DOHH2 (cell line): ENCODE results near the gene NBEA.

Experiments
- H3F3A ChIP-seq: fragments of 200-600 bp; sonication (generic), shearing (Covaris generic); 2 replicates; pipeline ENCODE4 v1.6.0; 2016; ENCODE audit warnings: antibody characterized with exemption, mild to moderate bottlenecking; ENCODE audit not compliant: control insufficient read depth, insufficient read depth
- H3K27ac ChIP-seq: fragments of 200-600 bp; sonication (generic); 2 replicates; pipeline ENCODE4 v1.5.1; 2014; ENCODE audit warnings: low read depth, mild to moderate bottlenecking, low read length, moderate library complexity
- H3K27me3 ChIP-seq: fragments of 200-600 bp; sonication (generic); 2 replicates; pipeline ENCODE4 v1.6.1; 2014; ENCODE audit warnings: mild to moderate bottlenecking, low read length, mixed read lengths; ENCODE audit not compliant: control insufficient read depth
- H3K36me3 ChIP-seq: fragments of 200-600 bp; sonication (generic); 2 replicates; pipeline ENCODE4 v1.6.1; 2014; ENCODE audit warnings: mild to moderate bottlenecking, low read length, moderate library complexity, mixed read lengths; ENCODE audit not compliant: control insufficient read depth
- H3K4me1 ChIP-seq: fragments of 200-600 bp; sonication (generic); 2 replicates; pipeline ENCODE4 v1.6.1; 2014; ENCODE audit warnings: mild to moderate bottlenecking, low read length, mixed read lengths; ENCODE audit not compliant: control insufficient read depth
- H3K4me2 ChIP-seq: fragments of 200-600 bp; sonication (generic); 2 replicates; pipeline ENCODE4 v1.6.0; 2014; ENCODE audit warnings: mild to moderate bottlenecking, low read length, moderate library complexity
- H3K4me3 ChIP-seq: fragments of 200-600 bp; sonication (generic); 2 replicates; pipeline ENCODE4 v1.5.1; 2014; ENCODE audit warnings: mild to moderate bottlenecking, low read length, mixed read lengths
- H3K79me2 ChIP-seq: fragments of 200-600 bp; sonication (generic); 2 replicates; pipeline ENCODE4 v1.6.1; 2014; ENCODE audit warnings: mild to moderate bottlenecking, low read length, mixed read lengths; ENCODE audit not compliant: control insufficient read depth
- H3K9me2 ChIP-seq: fragments of 200-600 bp; sonication (generic); replicated peaks from 2 replicates; pipeline ENCODE4 v1.6.1; 2014; ENCODE audit warnings: mild to moderate bottlenecking, low read length, mixed read lengths; ENCODE audit not compliant: control insufficient read depth
- H3K9me3 ChIP-seq: fragments of 200-600 bp; sonication (generic); 2 replicates; pipeline ENCODE4 v1.6.1; 2014; ENCODE audit warnings: antibody characterized with exemption, low read length, mixed read lengths; ENCODE audit not compliant: control insufficient read depth, insufficient read depth
- H4K20me1 ChIP-seq: fragments of 200-600 bp; sonication (generic); 2 replicates; pipeline ENCODE4 v1.6.0; 2014; ENCODE audit warnings: low read depth, mild to moderate bottlenecking, antibody characterized with exemption, low read length, moderate library complexity; ENCODE audit not compliant: control insufficient read depth, insufficient read depth
- EZH2phosphoT487 ChIP-seq: fragments of 200-600 bp; sonication (generic); IDR thresholded peaks from 2 replicates; pipeline ENCODE4 v1.6.1; 2017; ENCODE audit warnings: borderline replicate concordance, mild to moderate bottlenecking, antibody characterized with exemption, low read length, moderate library complexity, mixed read lengths
- TF ChIP-seq, protein P1 (sequence below): fragments of 200-600 bp; sonication (generic); IDR thresholded peaks from one replicate; pipeline ENCODE4 v1.5.1; 2014; ENCODE audit warnings: antibody characterized with exemption, mild to moderate bottlenecking, low read depth, low read length; ENCODE audit not compliant: poor library complexity, severe bottlenecking

NBEA gene

DNA sequence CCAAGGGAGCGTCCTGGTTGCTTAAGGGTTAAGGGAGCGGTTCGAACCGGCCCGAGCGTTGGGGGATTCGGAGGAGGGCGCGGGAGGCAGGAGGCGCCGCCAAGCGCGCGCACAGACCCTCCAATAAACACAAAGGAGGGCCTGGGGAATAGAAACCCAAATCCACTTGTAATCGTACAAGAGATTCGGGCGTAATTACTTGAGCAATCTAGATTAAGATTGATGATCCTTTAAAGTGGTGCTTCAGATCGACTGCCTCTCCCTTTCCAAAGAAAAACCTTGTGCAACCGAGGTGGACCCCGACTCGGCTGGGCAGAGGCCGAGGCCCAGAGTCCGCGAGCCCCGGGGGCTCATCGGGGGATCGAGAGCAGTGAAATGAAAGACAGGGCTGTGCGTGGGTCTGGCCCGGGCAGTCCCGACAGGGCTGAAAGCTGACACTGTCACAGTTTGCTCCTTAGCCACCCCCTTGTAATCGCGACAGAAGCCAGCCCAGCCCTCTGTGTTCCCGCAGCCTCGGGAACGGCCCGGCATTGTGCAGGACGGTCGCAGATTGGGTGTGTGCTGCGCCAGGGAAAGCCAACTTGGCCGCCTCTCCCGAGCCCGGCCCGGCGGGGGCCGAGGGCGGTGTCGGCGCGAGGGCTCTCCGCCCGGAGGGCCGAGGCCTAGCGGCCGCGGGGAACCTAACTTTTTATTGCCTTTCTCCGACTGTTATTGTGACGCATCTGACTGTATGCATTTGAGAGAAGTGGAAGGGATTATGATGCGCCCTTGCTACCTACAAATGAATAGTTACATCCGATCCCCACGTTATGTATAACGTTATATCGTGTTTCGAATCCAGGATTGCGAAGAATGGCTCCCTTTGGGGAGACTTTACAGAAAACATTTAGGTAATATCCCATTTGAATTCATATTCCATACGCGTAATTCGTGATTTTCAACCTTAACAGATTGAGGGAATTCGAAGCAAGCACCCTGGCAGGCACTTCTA is 528.9 kb downstream of the NBEA start:
- peaks cover 26% of the 10 kb centered on the region for H3K4me1 ChIP-seq
- H3K27me3 ChIP-seq: no peaks in the 10 kb centered on the region
- H3K4me2 ChIP-seq: no peak overlapping the region
- no peak overlapping the region for H3K27ac ChIP-seq
- H3K79me2 ChIP-seq: peaks cover 29% of the 10 kb centered on the region
- no peak overlapping the region for H3K4me3 ChIP-seq
- no peaks in the 10 kb centered on the region for H4K20me1 ChIP-seq
- H3F3A ChIP-seq: peaks cover 37% of the 10 kb centered on the region
- no peaks in the 10 kb centered on the region for H3K9me2 ChIP-seq
- peaks cover 47% of the 10 kb centered on the region for H3K9me3 ChIP-seq
- no peak for TF ChIP-seq EZH2phosphoT487
- TF ChIP-seq, protein P1, sequence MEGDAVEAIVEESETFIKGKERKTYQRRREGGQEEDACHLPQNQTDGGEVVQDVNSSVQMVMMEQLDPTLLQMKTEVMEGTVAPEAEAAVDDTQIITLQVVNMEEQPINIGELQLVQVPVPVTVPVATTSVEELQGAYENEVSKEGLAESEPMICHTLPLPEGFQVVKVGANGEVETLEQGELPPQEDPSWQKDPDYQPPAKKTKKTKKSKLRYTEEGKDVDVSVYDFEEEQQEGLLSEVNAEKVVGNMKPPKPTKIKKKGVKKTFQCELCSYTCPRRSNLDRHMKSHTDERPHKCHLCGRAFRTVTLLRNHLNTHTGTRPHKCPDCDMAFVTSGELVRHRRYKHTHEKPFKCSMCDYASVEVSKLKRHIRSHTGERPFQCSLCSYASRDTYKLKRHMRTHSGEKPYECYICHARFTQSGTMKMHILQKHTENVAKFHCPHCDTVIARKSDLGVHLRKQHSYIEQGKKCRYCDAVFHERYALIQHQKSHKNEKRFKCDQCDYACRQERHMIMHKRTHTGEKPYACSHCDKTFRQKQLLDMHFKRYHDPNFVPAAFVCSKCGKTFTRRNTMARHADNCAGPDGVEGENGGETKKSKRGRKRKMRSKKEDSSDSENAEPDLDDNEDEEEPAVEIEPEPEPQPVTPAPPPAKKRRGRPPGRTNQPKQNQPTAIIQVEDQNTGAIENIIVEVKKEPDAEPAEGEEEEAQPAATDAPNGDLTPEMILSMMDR: no peak
- peaks cover 48% of the 10 kb centered on the region for H3K36me3 ChIP-seq

DNA sequence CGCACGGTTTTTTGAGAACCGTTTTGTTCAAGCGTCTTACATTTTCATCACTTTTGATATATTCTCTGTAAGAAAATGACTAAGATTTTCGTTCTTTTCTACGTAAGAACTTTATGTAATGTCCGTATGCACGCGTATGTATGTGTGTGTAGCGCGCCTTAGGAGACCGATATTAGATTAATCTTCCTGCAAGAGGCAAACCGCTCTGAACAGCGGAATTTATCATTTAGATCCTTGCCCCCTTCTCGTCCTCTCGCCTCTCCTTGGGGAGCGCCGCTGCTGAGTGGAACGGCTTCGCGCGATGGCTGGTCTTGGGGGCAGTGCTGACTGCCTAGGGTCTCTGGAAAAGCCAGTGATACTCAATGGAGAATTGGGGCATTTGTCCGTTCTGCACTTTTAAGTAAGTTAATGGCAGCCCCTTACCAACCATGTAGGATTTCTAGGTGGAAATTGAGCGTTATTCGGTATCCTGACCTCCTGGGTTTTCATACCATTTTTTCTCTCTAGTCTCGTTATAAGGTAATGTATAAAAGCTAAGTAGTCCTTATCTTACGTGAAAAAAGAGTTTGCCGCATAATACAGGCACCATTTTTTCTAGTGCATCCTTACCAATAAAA is 529.7 kb downstream of the NBEA start:
- Histone ChIP-seq H3K36me3 (peaks cover 55% of the 10 kb centered on the region), H3K79me2 (peaks cover 38% of the 10 kb centered on the region), H3K27me3 (no peaks in the 10 kb centered on the region), H3F3A (peaks cover 43% of the 10 kb centered on the region), H3K4me3 (no peak overlapping the region), H3K9me2 (no peaks in the 10 kb centered on the region), H3K9me3 (peaks cover 47% of the 10 kb centered on the region), H3K27ac (no peak overlapping the region), H3K4me1 (peaks cover 31% of the 10 kb centered on the region), H3K4me2 (no peak overlapping the region), H4K20me1 (no peaks in the 10 kb centered on the region)
- TF ChIP-seq EZH2phosphoT487: no peak
- TF ChIP-seq, protein P1: no peak

DNA sequence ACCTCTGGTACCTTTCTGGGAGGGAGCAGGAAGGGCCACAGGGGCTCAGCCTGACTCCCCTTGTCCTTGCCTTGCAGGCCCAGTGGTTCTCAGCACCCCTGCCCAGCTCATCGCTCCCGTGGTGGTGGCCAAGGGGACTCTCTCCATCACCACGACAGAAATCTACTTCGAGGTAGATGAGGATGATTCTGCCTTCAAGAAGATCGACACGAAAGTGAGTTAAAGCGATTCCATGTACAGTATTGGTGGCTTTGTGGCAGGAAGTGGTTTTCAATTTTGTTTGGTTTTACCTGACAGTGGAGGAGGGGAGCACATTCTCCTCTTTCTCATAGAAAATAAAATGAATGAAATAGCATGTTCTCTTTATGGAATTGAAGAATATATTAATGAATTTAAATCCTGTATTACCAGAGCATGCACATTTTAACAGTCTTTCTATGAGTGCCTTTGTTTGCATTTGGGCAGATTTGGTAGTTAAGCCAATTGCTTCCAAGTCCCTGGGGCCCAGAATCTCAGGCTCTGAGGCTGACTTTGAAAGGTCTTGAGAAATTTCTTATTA is 530.3 kb downstream of the NBEA start:
- Histone ChIP-seq H3K79me2 (peaks cover 44% of the 10 kb centered on the region), H3F3A (peaks cover 49% of the 10 kb centered on the region), H3K9me3 (peaks cover 47% of the 10 kb centered on the region), H3K27ac (0 out of 2 replicates have a peak overlapping the region, but pooled peaks have one; percentile 5), H4K20me1 (no peaks in the 10 kb centered on the region), H3K36me3 (peaks cover 61% of the 10 kb centered on the region), H3K4me2 (peak overlapping the region; percentile 6; the same call in 1 of the 2 replicates), H3K4me1 (peaks cover 32% of the 10 kb centered on the region), H3K4me3 (no peak overlapping the region), H3K9me2 (no peaks in the 10 kb centered on the region), H3K27me3 (no peaks in the 10 kb centered on the region)
- TF ChIP-seq, protein P1: no peak
- TF ChIP-seq EZH2phosphoT487: no peak
